ENCODE measurements around the gene MORF4L2.
"Not testable (repeated sequence)": the region's sequence is repeated elsewhere in the genome, so short reads cannot be mapped to it uniquely, and the experiment has no call there.

DNA sequence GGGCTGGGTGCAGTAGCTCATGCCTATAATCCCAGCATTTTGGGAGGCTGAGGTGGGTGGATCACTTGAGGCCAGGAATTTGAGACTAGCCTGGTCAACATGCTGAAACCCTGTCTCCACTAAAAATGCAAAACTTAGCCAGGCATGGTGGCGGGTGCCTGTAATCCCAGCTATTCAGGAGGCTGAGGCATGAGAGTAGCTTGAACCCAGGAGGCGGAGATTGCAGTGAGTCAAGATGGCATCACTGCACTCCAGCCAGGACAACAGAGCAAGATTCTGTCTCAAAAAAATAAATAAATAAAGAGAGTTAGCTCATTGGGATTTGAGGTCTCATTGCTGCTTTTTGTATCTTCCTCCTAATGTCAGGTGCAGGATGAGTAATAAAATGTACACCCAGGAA is 29.4 kb downstream of the MORF4L2 start:
- TF ChIP-seq, protein P1, sequence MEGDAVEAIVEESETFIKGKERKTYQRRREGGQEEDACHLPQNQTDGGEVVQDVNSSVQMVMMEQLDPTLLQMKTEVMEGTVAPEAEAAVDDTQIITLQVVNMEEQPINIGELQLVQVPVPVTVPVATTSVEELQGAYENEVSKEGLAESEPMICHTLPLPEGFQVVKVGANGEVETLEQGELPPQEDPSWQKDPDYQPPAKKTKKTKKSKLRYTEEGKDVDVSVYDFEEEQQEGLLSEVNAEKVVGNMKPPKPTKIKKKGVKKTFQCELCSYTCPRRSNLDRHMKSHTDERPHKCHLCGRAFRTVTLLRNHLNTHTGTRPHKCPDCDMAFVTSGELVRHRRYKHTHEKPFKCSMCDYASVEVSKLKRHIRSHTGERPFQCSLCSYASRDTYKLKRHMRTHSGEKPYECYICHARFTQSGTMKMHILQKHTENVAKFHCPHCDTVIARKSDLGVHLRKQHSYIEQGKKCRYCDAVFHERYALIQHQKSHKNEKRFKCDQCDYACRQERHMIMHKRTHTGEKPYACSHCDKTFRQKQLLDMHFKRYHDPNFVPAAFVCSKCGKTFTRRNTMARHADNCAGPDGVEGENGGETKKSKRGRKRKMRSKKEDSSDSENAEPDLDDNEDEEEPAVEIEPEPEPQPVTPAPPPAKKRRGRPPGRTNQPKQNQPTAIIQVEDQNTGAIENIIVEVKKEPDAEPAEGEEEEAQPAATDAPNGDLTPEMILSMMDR (IDR thresholded peaks at IDR 0.05): not testable (repeated sequence)
- not testable (repeated sequence) for TF ChIP-seq POLR2A (IDR thresholded peaks at IDR 0.05)
